Sigmoid colon (tissue), 4 donors: ENCODE data around the gene DNER.

Experiments
- EP300 ChIP-seq, 4 donors: sonication (generic); formaldehyde crosslinking; IDR thresholded peaks; one replicate each; pipeline ENCODE4 v1.6.1; 2017; ENCODE audit warnings: antibody characterized with exemption in 4 of 4
- POLR2A ChIP-seq, 2 donors: fragments of 450-650 bp; IDR thresholded peaks; one replicate each; pipeline ENCODE4 v1.6.1; 2016; ENCODE audit warnings: antibody characterized with exemption in 2 of 2, mild to moderate bottlenecking in 2 of 2, moderate library complexity in 2 of 2
- POLR2AphosphoS5 ChIP-seq, 4 donors: sonication (generic); formaldehyde crosslinking; IDR thresholded peaks; one replicate each; pipeline ENCODE4 v1.6.1; 2017; ENCODE audit warnings: antibody characterized with exemption in 4 of 4
- TF ChIP-seq, protein P1 (sequence below), 4 experiments: fragments of 450-650 bp in 3 of 4; fragments of 200-600 bp in 1 of 4; IDR thresholded peaks; one replicate each; pipeline ENCODE4 v1.5.1; 2016 to 2019; ENCODE audit warnings: antibody characterized with exemption in 4 of 4, mild to moderate bottlenecking in 3 of 4, moderate library complexity in 2 of 4

DNA sequence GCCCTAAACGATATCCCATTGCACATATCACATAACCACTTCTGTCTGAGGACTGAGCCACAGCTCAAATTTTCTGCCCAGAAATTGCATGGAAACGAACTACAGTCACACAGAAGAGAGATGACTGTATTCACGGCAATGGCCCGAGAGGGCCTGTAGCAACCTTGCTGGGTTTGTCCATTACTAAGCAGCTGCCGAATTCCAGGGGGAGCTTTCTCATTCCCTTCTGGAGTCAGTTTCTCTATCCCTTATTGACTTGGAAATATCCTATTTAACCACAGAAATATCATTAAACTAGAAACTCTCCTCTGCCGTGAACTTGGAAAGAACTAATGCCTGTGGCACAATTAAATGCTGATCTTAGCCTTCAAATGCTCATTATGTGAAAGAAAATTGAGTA lies 183.9 kb downstream of the DNER start:
- TF ChIP-seq, protein P1, sequence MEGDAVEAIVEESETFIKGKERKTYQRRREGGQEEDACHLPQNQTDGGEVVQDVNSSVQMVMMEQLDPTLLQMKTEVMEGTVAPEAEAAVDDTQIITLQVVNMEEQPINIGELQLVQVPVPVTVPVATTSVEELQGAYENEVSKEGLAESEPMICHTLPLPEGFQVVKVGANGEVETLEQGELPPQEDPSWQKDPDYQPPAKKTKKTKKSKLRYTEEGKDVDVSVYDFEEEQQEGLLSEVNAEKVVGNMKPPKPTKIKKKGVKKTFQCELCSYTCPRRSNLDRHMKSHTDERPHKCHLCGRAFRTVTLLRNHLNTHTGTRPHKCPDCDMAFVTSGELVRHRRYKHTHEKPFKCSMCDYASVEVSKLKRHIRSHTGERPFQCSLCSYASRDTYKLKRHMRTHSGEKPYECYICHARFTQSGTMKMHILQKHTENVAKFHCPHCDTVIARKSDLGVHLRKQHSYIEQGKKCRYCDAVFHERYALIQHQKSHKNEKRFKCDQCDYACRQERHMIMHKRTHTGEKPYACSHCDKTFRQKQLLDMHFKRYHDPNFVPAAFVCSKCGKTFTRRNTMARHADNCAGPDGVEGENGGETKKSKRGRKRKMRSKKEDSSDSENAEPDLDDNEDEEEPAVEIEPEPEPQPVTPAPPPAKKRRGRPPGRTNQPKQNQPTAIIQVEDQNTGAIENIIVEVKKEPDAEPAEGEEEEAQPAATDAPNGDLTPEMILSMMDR (IDR thresholded peaks at IDR 0.05) = no peak
- TF ChIP-seq POLR2AphosphoS5 (IDR thresholded peaks at IDR 0.05) (no peak), EP300 (IDR thresholded peaks at IDR 0.05) (no peak), POLR2A (IDR thresholded peaks at IDR 0.05) (no peak)
